Endothelial cell of umbilical vein (primary cell): ENCODE data around the gene COL15A1. TPM values are rescaled to one million over a fixed set of nuclear protein-coding genes. Genes with fewer than 3 reads are reported as not detected.

Source experiments
- BruUV-seq: library from RNA; stranded (reverse); fragments of 400-500 nt; replicated peaks from 2 replicates; lab custom pipeline; 2021; lab: Mats Ljungman, UMichigan
- CTCF ChIA-PET: fragments of 300-600, 350-600 bp; sonication (Branson Sonifier 250); formaldehyde crosslinking; loops from one replicate; lab custom pipeline; 2021; ENCODE audit warnings: antibody characterized with exemption, inconsistent platforms; lab: Charles Lee
- POLR2A ChIA-PET: fragments of 300-600, 350-600 bp; sonication (Branson Sonifier 250); formaldehyde crosslinking; loops from one replicate; lab custom pipeline; 2021; ENCODE audit warnings: antibody characterized with exemption, inconsistent platforms; lab: Charles Lee
- DNase-seq: peaks from one replicate; pipeline ENCODE4 v3.0.0-alpha.2; 2011; ENCODE audit warnings: low read depth, low spot score
- FAIRE-seq: peaks from 2 replicates; lab custom pipeline; 2011; peaks lifted over from hg19 to GRCh38; lab: Jason Lieb, UNC
- H2AFZ ChIP-seq: 2 replicates; pipeline ENCODE4 v1.6.0; 2012; ENCODE audit warnings: low read depth, low read length, control low read depth, inconsistent platforms
- H3K27ac ChIP-seq: 2 replicates; pipeline ENCODE4 v1.5.1; 2011; ENCODE audit warnings: low read depth, mild to moderate bottlenecking, control low read depth, low read length, moderate library complexity; ENCODE audit not compliant: insufficient read depth
- H3K27me3 ChIP-seq, 2 experiments: 2 replicates each; pipeline versions ENCODE4 v1.6.0 to v1.6.1; 2011; ENCODE audit warnings: low read length in 2 of 2, mixed read lengths in 1 of 2; ENCODE audit not compliant: control insufficient read depth in 2 of 2, insufficient read depth in 2 of 2
- H3K36me3 ChIP-seq, 2 experiments: 2 replicates in 1 of 2; 3 replicates in 1 of 2; pipeline ENCODE4 v1.5.1; 2011; ENCODE audit warnings: low read length in 2 of 2, mild to moderate bottlenecking in 1 of 2, moderate library complexity in 1 of 2; ENCODE audit not compliant: control insufficient read depth in 2 of 2, insufficient read depth in 2 of 2; ENCODE audit errors: extremely low read depth in 1 of 2
- H3K4me1 ChIP-seq: 3 replicates; pipeline ENCODE4 v1.5.1; 2011; ENCODE audit warnings: mild to moderate bottlenecking, low read length; ENCODE audit not compliant: control insufficient read depth, insufficient read depth; ENCODE audit errors: extremely low read depth
- H3K4me2 ChIP-seq: 2 replicates; pipeline ENCODE4 v1.6.1; 2011; ENCODE audit warnings: low read length, control low read depth, mixed read lengths; ENCODE audit not compliant: insufficient read depth
- H3K4me3 ChIP-seq, 3 experiments: fragments of 200-600 bp in 1 of 3; sonication (generic), shearing (Covaris generic) in 1 of 3; replicated peaks in 1 of 3; 2 replicates each; pipeline ENCODE4 v1.5.1; 2011 to 2016; ENCODE audit warnings: control low read depth in 3 of 3, low read length in 3 of 3, mild to moderate bottlenecking in 2 of 3, inconsistent platforms in 1 of 3, low read depth in 1 of 3, moderate library complexity in 1 of 3; ENCODE audit not compliant: insufficient read depth in 1 of 3
- H3K79me2 ChIP-seq: 2 replicates; pipeline ENCODE4 v1.6.0; 2012; ENCODE audit warnings: low read length, inconsistent platforms; ENCODE audit not compliant: control insufficient read depth, insufficient read depth
- H3K9ac ChIP-seq: replicated peaks from 2 replicates; pipeline ENCODE3; 2011; ENCODE audit warnings: low read length, control low read depth; ENCODE audit not compliant: insufficient read depth; ENCODE audit errors: extremely low read depth
- H3K9me1 ChIP-seq: replicated peaks from 3 replicates; pipeline ENCODE4 v1.6.0; 2011; ENCODE audit warnings: mild to moderate bottlenecking, low read length; ENCODE audit not compliant: control insufficient read depth, insufficient read depth; ENCODE audit errors: extremely low read depth
- H3K9me3 ChIP-seq: replicated peaks from 2 replicates; pipeline ENCODE4 v1.5.1; 2012; ENCODE audit warnings: low read length, inconsistent platforms; ENCODE audit not compliant: control insufficient read depth, insufficient read depth
- H4K20me1 ChIP-seq: replicated peaks from 2 replicates; pipeline ENCODE3; 2011; ENCODE audit warnings: mild to moderate bottlenecking, low read length; ENCODE audit not compliant: control insufficient read depth, insufficient read depth; ENCODE audit errors: extremely low read depth
- CTCF ChIP-seq, 2 donors: IDR thresholded peaks; 1 replicate in 1 of 2; 2 replicates in 1 of 2; pipeline ENCODE4 v1.5.1; 2011; ENCODE audit warnings: low read length in 2 of 2, mild to moderate bottlenecking in 2 of 2, moderate library complexity in 2 of 2, control low read depth in 1 of 2, inconsistent platforms in 1 of 2, low read depth in 1 of 2; ENCODE audit not compliant: insufficient read depth in 1 of 2; ENCODE audit errors: extremely low read depth in 1 of 2
- EZH2 ChIP-seq: IDR thresholded peaks from 2 replicates; pipeline ENCODE4 v1.6.1; 2012; ENCODE audit warnings: borderline replicate concordance, low read depth, mild to moderate bottlenecking, moderate library complexity, low read length, inconsistent platforms; ENCODE audit not compliant: severe bottlenecking
- JUN ChIP-seq: IDR thresholded peaks from 2 replicates; pipeline ENCODE4 v1.6.1; 2011; ENCODE audit warnings: borderline replicate concordance, low read depth; ENCODE audit not compliant: insufficient read length, insufficient read depth
- MAX ChIP-seq: IDR thresholded peaks from 2 replicates; pipeline ENCODE4 v1.6.1; 2011; ENCODE audit not compliant: insufficient read depth, insufficient read length
- MYC ChIP-seq: IDR thresholded peaks from one replicate; pipeline ENCODE4 v1.6.1; 2011; ENCODE audit warnings: mild to moderate bottlenecking, low read depth, low read length
- POLR2A ChIP-seq: IDR thresholded peaks from 2 replicates; pipeline ENCODE4 v1.6.1; 2012; ENCODE audit warnings: low read depth, mild to moderate bottlenecking, control low read depth, low read length
- POLR2AphosphoS5 ChIP-seq: IDR thresholded peaks from 2 replicates; pipeline ENCODE4 v1.6.1; 2012; ENCODE audit warnings: low read depth, mild to moderate bottlenecking, control low read depth, low read length, moderate library complexity; ENCODE audit not compliant: insufficient read depth
- dilution Hi-C: fragments of 300-500 bp; cut with MboI; formaldehyde crosslinking; loops from one replicate; pipeline ENCODE4 v1.15.0; 2019; ENCODE audit warnings: low sequenced_read_pairs; ENCODE audit not compliant: extremely low pct_ligation_motif_present
- intact Hi-C: fragments of 100-400 bp; cut with micrococcal nuclease; formaldehyde crosslinking; loops from one replicate; pipeline ENCODE4 v1.10.0; 2022
- polyA plus RNA-seq, 4 experiments: library from polyadenylated mRNA; depleted of rRNA in 3 of 4; stranded (reverse) in 3 of 4; unstranded in 1 of 4; fragments of >200 nt; gene quantifications; 2 replicates each; pipeline versions ENCODE4 v1.2.1 to v1.2.3, GENCODE V29; 2011 to 2012; ENCODE audit warnings: missing spikeins in 1 of 4
- total RNA-seq: library from RNA; stranded (reverse); gene quantifications from 2 replicates; pipeline ENCODE4 v1.2.3, GENCODE V29; 2021

The COL15A1 gene
- total and polyA plus RNA-seq, 2 donors (not counting 3 experiments of a cell fraction or from before 2014, with no cell fraction given), result not detected

- H3K4me1 ChIP-seq, result no peaks in the 10 kb centered on the region
- H3K9me3 ChIP-seq, result no peaks in the 10 kb centered on the region
- BruUV-seq, result no TSS peak
- no peak overlapping the region for H2AFZ ChIP-seq
- H3K4me3 ChIP-seq, result no peak overlapping the region
- H3K9me1 ChIP-seq, result no peaks in the 10 kb centered on the region
- intact Hi-C loops (no loop called here), dilution Hi-C loops (no loop called here)
- no peak overlapping the region for H3K4me2 ChIP-seq
- no peak for TF ChIP-seq CTCF (IDR thresholded peaks at IDR 0.05; ENCODE audit: extremely low read depth in 1 of 2, insufficient read depth in 1 of 2, low read depth in 1 of 2, low read length in 2 of 2)
- no peak for TF ChIP-seq EZH2
- TF ChIP-seq MYC, result no peak
- TF ChIP-seq POLR2AphosphoS5, result no peak
- no peak for TF ChIP-seq JUN
- no peak for TF ChIP-seq MAX
- no peak for TF ChIP-seq POLR2A
- no peaks in the 10 kb centered on the region for H3K36me3 ChIP-seq
- H3K27ac ChIP-seq, result no peak overlapping the region
- H3K27me3 ChIP-seq, result peaks cover 0 to 2% of the 10 kb centered on the region in 2 experiments
- H4K20me1 ChIP-seq, result no peaks in the 10 kb centered on the region
- ChIA-PET POLR2A (no interaction called here), CTCF (no interaction called here)
- no peak overlapping the region for H3K9ac ChIP-seq
- DNase-seq, result no peak
- no peak for FAIRE-seq
- no peaks in the 10 kb centered on the region for H3K79me2 ChIP-seq
Measured at GRCh38 chr9:99079542-99079941, 135.8 kb downstream of the COL15A1 start.
